ENCODE data around the gene LSM3.

LSM3 gene

DNA sequence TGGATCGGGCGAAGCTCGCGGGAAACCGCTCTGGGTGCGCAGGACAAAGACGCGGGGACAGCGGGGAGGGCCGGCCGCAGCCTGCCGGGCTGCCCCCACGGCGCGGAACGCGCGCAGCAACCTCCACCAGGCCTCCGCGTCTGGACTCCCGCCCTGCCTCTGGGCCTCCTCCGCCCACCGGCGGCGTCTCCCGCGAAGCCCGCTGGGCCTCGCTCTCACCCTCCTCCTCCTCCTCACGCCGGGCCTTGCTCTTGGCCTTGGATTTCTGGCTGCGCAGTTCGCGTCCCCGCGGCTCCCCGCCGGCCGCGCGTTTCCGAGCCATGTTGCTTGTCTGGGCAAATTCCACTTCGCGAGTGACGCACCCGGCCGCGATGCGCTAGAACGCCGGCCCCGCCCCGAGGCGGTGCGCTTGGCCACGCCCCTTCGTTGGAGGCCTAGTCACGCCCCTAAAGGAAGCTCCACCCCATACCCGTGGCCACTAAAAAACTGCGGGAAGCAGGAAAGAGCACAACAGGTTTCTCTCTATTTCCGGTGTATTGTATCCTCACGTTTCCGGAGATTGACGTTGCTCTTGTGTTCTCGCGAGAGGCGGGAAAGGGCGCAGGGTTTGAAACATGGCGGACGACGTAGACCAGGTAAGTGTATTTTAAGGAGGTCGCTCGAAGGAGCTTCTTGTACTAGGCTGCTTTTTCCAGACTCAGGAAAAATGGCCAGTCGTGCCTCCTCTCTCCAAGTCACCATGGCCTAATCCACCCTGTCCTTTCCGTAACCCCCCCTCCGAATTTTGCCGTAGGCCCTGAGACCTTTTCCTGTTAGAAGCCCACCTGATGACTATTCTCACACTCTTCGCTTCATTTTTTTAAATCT, at the start of gene LSM3, which contains the start of gene XPC:
TSS of gene LSM3 (plus strand) at position 571 of the 867 bp plus-strand sequence. CDS start at position 615, 44 bp downstream.
TSS of gene XPC (minus strand) at position 355 of the 867 bp plus-strand sequence. CDS start at position 322, 33 bp downstream.
- peak; percentile 97 for DNase-seq

DNA sequence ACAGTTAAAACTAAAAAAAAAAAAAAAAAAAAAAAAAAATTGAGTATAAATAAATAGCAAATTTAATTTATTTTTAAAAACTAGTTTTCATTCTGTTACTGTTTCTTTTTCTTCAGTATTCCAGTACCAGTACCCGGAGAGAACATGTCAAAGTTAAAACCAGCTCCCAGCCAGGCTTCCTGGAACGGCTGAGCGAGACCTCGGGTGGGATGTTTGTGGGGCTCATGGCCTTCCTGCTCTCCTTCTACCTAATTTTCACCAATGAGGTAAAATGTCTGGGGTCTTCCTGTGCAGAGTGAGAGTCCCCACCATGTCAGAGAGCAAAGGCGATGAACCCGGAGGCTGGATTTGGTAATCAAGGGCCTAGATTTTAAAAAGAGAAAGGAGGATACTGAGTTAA, 49.3 kb upstream of the LSM3 start:
- DNase-seq, result no peak

- DNase-seq, result no peak
These were observed 48.4 kb upstream of the LSM3 start for GRCh38 chr3:14130230-14130629.

- DNase-seq, result no peak
These were observed 47.9 kb upstream of the LSM3 start for GRCh38 chr3:14130707-14131106.

DNA sequence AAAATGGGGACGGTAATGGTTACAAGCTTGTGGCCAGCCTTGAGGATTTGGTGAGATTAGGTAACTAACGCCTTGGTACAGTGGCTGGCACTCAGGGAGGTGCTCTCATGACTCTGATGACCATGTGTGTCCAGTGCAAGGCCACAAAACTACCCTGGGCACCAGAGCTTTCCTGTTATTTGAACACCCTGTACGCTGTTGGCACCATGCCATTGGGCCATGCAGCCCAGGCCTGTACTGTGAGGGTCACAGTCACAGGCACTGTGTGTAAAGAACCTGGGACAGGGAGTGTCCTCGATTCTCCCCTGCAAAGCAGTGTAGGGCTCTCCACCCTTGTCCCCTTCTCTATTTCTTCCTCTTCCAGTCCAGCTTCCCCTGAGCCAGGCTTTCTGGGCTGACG, 47.5 kb upstream of the LSM3 start:
- no peak for DNase-seq

DNA sequence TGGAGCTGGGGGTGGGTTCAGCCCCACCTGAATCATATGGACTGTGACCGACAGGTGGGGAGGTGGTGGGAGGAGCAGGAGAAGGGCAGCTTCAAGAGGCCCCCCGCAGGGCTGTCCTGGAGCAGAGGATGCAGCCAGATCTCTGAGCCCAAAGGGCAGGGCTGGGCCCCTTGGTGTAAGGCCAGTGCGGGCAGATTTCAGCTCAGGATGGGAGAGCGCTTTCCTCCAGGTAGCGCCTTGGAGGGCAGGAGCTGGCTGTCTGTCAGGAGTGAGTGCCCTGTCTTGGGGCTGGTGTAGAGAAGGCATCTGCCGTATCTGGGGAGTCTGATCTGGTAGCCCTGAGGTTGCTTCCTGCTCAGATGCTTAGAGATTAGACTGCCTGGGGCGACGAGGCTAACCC, 46.5 kb upstream of the LSM3 start:
- no peak for DNase-seq

GRCh38 chr3:14132689-14133088, 45.9 kb upstream of the LSM3 start:
- DNase-seq, result no peak

DNA sequence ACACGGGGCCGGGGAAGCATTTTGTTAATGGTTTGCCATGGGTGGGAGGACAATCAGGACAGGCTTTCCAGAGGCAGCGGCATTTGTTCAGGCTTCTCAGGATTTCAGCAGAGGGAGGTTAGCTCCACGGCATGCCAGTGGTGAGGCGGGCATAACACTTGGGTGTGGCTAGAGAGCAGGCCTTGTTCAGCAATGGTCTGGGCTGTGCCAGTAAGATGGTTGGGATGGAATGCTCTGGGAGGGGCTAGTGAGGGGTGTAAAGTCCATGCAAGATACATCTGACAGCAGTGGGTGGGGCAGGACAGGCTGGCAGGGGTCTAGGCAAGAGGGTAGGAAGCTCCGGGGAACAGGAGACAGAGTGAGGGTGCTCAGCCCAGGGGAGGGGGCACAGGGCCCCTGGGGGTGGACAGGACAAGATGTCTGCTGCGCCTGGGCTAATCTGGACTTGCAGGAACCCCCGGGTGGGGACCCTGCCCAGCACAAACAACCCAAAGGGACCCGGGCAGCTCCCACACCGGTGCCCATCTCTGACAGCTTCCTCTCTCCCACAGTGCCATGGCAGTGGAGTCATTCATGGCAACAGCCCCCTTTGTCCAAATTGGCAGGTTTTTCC, 45.3 kb upstream of the LSM3 start:
- DNase-seq, result no peak

DNA sequence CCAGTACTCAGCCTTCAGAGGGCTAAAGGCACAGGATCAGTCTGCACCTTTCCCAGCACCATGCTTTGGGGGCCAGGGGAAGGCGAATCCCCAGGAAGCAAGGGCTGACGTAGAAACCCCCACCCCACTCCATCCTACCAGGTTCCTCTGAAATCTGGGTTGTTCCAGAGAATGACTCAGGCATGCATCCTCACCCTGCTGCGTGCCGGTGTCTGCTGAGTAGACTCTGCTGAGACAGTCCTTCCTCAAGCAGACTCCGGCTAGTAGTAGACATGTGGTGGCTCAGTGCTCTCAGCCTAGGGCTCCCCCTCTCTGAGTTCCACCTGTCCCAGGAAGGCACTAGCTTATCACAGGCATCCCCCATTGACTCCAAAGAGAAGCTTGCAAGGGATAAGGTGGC, 44.7 kb upstream of the LSM3 start:
- no peak for DNase-seq

DNA sequence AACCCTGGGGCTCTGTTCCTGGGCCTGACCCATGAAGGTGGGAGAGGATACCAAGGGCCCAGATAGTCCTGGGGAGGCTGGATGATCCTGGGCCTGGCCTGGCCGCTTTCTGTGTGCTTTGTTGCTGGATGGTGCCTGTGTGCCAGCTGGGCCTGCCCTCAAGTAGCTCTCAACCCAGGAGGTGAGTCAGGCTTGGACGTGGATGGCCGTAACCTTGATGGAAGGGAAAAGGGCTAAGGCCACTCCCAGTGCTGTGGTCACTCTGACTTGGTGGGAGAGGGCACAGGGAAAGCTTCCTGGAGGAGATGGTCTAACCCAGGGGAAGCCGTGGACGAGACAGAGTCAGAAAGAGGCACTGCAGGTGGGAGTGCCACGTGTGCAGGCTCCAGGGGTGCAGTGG, 44.3 kb upstream of the LSM3 start:
- DNase-seq, result no peak

DNA sequence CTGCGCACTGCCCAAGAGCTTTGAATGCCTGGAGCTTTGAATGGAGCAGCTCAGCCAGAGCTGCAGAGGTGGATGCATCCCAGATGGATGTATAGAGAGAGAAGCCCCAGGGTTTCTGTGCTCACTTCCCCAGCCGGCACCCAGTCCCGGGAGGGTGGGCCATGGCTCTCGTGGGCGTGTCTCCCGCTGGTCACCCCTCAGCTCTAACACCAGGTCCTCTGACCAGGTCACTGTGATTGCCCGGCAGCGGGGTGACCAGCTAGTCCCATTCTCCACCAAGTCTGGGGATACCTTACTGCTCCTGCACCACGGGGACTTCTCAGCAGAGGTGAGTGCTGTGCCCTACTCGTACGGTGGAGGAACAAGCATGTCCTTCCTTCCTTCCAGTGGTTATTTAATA, 43.0 kb upstream of the LSM3 start:
- no peak for DNase-seq

DNA sequence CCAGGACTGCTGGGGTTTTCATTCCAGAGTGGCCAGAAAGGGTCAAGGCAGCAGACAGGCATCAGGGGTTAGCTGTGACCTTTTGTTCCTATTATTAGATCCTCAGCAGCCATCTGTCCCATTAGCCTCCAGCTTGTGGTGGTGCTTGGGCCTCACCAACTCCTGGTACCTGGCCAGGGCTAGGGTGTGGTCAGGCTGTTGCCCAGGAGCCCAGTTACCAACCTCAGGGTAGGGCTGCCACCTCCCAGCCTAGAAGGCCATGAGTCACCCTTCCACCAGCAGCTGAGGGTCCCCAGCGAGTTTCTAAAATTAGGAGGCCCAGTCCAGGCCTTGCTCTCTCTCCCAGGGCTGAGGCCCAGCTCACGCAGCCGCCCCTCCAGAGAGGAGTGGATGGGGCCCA, 41.6 kb upstream of the LSM3 start:
- no peak for DNase-seq

DNA sequence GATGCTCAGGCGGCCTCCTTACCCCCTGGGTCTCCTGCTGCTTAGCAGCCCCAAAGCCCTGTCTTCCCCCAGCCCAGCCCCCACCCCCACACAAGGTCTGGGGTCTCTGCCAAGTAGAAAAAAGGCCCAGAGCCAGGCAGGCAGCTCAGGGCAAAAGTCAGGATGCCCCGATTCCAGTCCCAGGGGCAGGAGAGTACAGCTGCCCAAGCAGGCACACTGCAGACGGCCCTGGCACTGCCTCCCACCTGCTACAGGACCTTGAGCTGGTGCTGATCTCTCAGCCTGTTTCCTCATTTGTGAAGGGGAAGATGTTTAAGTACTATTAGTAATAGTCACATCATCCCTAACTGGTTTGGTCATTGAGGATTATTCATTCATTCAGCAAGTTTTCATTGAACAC, 41.2 kb upstream of the LSM3 start:
- no peak for DNase-seq

DNA sequence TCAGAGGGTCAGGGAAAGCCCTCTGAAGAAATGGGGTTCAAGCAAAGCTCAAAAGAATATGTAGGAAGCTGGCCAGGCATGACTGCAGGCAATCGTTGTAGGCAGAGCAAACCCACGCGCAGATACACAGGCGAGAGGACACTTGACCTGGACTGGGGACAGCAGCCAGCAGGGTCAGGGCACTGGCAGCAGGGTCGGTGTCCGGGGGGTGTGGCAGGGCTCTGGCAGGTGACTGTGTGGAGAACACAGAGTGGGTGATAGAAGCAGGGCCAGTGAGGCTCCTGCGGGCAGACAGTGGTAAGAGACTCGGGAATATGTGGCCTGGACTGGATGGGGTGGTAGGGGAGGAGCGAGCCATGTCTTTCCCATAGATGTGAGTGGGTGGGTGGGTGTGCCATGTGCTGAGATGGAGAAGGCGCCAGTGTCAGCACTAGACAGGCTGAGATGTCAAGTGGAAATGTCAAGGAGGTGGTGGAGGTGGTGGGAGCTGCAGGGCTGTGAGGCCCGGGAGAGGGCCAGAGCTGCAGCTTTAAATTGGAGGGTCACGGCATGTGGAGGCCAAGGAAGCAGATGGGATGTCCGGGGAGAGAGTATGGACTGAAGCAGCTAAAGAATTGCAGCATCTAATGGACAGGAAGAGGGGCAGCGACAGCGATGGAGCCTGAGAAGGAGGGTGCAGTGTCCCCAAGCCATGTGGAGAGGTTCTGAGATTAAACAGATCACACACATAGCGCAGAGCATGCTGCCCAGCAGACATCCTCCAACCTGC, 40.3 kb upstream of the LSM3 start:
- DNase-seq, result no peak

DNA sequence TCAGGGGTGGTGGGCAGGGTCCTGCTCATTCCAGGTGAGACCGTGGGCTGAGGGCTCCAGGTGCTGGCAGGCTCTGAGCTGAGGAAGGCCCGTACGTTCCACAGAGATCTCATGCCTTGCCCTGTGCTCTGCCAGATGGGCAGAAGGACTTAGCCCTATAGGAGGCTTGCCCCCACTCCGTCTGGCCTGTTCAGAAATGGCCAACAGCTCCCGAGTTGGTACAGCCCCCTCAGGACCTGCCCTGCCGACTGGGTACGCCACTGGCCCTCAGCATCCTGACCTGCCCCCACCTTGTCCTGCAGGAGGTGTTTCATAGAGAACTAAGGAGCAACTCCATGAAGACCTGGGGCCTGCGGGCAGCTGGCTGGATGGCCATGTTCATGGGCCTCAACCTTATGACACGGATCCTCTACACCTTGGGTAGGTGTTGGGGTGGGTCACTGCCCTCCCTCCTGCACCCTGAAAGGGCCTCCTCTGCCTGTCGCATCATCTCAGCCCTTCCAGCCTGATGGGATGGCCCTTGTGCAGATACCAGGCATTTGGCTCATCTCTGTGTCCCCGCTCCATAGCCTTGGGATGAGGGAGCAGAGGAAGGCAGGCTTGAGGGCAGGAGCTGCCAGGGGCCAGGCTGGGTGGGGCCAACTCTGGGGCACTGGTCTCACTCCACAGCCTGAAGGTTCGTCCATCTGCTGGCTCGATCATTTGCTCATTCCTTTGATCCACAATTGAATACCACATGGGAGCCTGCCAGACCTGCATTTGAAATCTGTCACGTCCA, 39.5 kb upstream of the LSM3 start:
- DNase-seq, result no peak

DNA sequence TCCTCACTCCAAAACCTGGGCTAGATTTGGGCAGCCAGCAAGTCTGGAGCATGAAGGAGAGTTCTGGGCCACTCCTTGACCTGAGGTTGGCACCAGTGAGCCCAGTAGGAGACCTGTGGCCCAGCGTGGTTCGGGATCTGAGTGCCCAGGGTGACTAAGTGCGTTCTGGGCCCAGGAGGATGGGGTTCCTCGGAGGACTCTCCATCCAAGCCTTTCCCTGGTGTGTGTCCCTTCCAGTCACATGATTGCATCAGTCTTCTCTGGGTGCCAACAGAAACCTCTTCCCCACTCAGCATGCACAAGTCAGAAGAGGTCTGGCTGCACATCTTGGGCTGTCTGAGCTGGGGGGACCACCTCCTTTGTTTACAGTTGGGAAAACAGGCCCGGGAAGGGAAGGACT, 38.8 kb upstream of the LSM3 start:
- no peak for DNase-seq

DNA sequence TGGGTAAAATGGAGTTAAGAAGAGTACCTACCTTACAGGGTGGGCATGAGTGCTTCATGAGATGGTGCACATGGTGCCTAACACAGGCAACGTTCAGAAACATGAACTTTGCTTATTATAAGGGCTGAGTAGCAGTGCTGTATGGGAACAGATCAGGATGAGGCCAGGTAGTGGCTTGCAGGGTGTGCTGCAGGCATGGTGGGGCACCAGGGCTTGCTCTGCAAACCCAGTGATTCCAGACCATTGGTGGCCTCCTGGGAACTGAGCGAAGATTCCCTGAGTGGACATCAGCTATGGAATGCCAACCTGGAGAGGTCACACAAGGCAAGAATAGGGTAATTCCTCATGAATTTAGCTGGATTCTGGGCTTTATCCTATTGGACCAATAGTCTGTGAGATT, 37.9 kb upstream of the LSM3 start:
- DNase-seq, result no peak

DNA sequence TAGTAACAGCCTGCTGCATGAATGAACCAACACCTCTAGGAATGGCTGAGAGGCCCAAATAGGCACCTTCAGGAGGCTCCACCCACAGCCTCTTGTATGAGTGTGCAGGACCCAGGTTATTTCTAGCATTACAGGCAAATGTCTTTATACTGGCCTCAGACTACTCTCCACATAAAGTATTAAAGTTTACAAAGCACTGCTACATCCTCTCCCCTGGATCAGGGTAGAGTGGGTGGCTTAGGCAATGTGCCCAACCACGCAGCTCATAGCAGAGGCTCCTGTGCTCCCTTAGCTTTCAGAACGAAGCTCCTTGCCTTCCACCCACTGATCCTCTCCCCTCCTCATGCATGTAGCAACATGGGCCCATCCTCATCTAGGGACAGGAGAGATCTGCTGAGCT, 37.5 kb upstream of the LSM3 start:
- no peak for DNase-seq

- no peak for DNase-seq
These were observed 36.8 kb upstream of the LSM3 start for GRCh38 chr3:14141602-14142341.

GRCh38 chr3:14142567-14143270, 35.9 kb upstream of the LSM3 start:
- no peak for DNase-seq

All from amniotic stem cell (primary cell).